K562 (cell line): ENCODE measurements around the gene ANTXRL. TPM values are rescaled to one million over a fixed set of nuclear protein-coding genes. Genes with fewer than 3 reads are reported as not detected.
A peak's percentile ranks its signal among the peaks of the same experiment; 100 is the strongest.

Experiments
- CEBPG ChIP-seq, 3 experiments: fragments of 200-800 bp in 1 of 3; sonication (Bioruptor generic) in 1 of 3; sonication (generic) in 1 of 3; formaldehyde crosslinking in 1 of 3; IDR thresholded peaks in 2 of 3; conservative IDR thresholded peaks in 1 of 3; 2 replicates each; pipeline versions ENCODE4 v1.6.1 to v1.8.0; 2016 to 2022; ENCODE audit warnings: missing compliant biosample characterization in 2 of 3, missing genetic modification characterization in 2 of 3, mild to moderate bottlenecking in 1 of 3, missing genetic modification reagents in 1 of 3
- FOXP4 ChIP-seq: sonication (generic); formaldehyde crosslinking; IDR thresholded peaks from 2 replicates; pipeline ENCODE4 v1.8.0; 2022; ENCODE audit warnings: mild to moderate bottlenecking, missing genetic modification reagents, borderline replicate concordance
- ZNF232 ChIP-seq: sonication (generic); formaldehyde crosslinking; IDR thresholded peaks from 2 replicates; pipeline ENCODE4 v1.8.0; 2022; ENCODE audit warnings: mild to moderate bottlenecking, missing genetic modification reagents
- ZNF699 ChIP-seq: fragments of 250-450 bp; sonication (Bioruptor Pico); IDR thresholded peaks from 2 replicates; pipeline ENCODE4 v1.8.0; 2021; ENCODE audit warnings: mild to moderate bottlenecking, moderate library complexity; ENCODE audit not compliant: insufficient replicate concordance
- polyA plus RNA-seq, 8 experiments: library from polyadenylated mRNA; depleted of rRNA in 4 of 8; stranded (reverse) in 5 of 8; unstranded in 3 of 8; fragments of >200 nt; fragmentation: Nextera tagmentation in 2 of 8; fragmentation: Illumina TruSeq in 1 of 8; extraction: Ambion mirVana in 2 of 8; extraction: Trizol in 1 of 8; gene quantifications; 2 replicates each; pipeline versions ENCODE4 v1.2.1 to v1.2.3, GENCODE V29; 2011 to 2014; ENCODE audit warnings: inconsistent platforms in 1 of 8, missing spikeins in 1 of 8
- total RNA-seq, 7 experiments: library from RNA; depleted of rRNA in 6 of 7; stranded (reverse); fragments of >200 nt in 6 of 7; fragmentation: Illumina TruSeq in 2 of 7; extraction: Trizol in 2 of 7; gene quantifications; 2 replicates each; pipeline versions ENCODE4 v1.2.1 to v1.2.3, GENCODE V29; 2011 to 2021; ENCODE audit warnings: low replicate concordance in 1 of 7
- TF ChIP-seq, protein P1 (sequence below): fragments of 250-450 bp; sonication (Bioruptor Pico); IDR thresholded peaks from 2 replicates; pipeline ENCODE4 v1.9.0; 2021; ENCODE audit warnings: mild to moderate bottlenecking, inconsistent platforms

ANTXRL gene
- total and polyA plus RNA-seq, 9 of the 15 experiments (the other 6 are each of a cell fraction or from before 2014, with no cell fraction given), result not detected

DNA sequence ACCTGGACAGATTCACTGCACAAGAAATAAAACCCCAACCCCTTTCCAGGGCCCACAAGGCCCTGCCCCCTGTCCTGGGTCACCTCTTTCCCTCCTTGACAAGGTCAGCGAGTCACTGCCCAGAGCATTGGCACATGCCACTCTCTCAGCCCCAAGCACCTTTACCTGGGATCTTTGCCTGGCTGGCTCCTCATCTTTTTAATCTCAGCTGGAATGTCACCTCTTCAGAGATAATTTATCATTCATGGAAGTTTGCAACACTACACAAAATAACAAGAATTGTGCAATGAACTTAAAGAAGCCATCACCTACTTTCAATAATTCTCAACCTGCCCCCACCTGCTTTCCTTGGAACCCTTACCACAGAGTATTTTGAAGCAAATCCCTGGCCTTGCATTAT lies 19.2 kb downstream of the ANTXRL start (continued):
- TF ChIP-seq, protein P1, sequence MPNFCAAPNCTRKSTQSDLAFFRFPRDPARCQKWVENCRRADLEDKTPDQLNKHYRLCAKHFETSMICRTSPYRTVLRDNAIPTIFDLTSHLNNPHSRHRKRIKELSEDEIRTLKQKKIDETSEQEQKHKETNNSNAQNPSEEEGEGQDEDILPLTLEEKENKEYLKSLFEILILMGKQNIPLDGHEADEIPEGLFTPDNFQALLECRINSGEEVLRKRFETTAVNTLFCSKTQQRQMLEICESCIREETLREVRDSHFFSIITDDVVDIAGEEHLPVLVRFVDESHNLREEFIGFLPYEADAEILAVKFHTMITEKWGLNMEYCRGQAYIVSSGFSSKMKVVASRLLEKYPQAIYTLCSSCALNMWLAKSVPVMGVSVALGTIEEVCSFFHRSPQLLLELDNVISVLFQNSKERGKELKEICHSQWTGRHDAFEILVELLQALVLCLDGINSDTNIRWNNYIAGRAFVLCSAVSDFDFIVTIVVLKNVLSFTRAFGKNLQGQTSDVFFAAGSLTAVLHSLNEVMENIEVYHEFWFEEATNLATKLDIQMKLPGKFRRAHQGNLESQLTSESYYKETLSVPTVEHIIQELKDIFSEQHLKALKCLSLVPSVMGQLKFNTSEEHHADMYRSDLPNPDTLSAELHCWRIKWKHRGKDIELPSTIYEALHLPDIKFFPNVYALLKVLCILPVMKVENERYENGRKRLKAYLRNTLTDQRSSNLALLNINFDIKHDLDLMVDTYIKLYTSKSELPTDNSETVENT (CRISPR knock-in tag), result no peak
- TF ChIP-seq CEBPG (CRISPR knock-in tag; IDR thresholded peaks at IDR 0.05), result no peak
- TF ChIP-seq CEBPG (tag; conservative IDR thresholded peaks at IDR 0.05 in 1 of 2, IDR thresholded peaks at IDR 0.05 in 1 of 2), result peak in 1 of 2 experiments; percentile 42; a peak in 1 of 4 replicates
- no peak for TF ChIP-seq ZNF699
- TF ChIP-seq ZNF232 (CRISPR knock-in tag), result no peak
- TF ChIP-seq FOXP4 (CRISPR knock-in tag), result no peak
